B cell (primary cell): Measurements from ENCODE around the gene PHACTR2. TPM values are rescaled to one million over a fixed set of nuclear protein-coding genes. Genes with fewer than 3 reads are reported as not detected.

ENCODE experiments used
- ATAC-seq: fragments of 200-7000 bp; cut with Tn5 transposase; one replicate; pipeline ENCODE4 v1.10.0; 2021; ENCODE audit warnings: low read depth, mild to moderate bottlenecking, moderate number of reproducible peaks, moderate library complexity
- CTCF ChIA-PET: fragments of 350-600 bp; sonication (Branson Sonifier 250); formaldehyde crosslinking; loops from one replicate; lab custom pipeline; 2021; ENCODE audit warnings: antibody characterized with exemption, inconsistent platforms; lab: Charles Lee
- POLR2A ChIA-PET: fragments of 350-600 bp; sonication (Branson Sonifier 250); formaldehyde crosslinking; loops from one replicate; lab custom pipeline; 2021; ENCODE audit warnings: antibody characterized with exemption; lab: Charles Lee
- DNase-seq: peaks from one replicate; pipeline ENCODE4 v3.0.0; 2013
- H2AFZ ChIP-seq: 2 replicates; pipeline ENCODE4 v1.6.1; 2012; ENCODE audit warnings: mild to moderate bottlenecking, low read depth, low read length; ENCODE audit not compliant: insufficient read depth, poor library complexity, severe bottlenecking
- H3K27ac ChIP-seq, 2 donors: 1 replicate in 1 of 2; 2 replicates in 1 of 2; pipeline ENCODE4 v1.5.1; 2012 to 2013; ENCODE audit warnings: low read length in 2 of 2, mild to moderate bottlenecking in 2 of 2, moderate library complexity in 1 of 2
- H3K27me3 ChIP-seq, 4 experiments: fragments of 200-600 bp in 1 of 4; sonication (generic) in 1 of 4; replicated peaks in 1 of 4; 1 replicate in 2 of 4; 2 replicates in 2 of 4; pipeline versions ENCODE4 v1.6.1 to v1.7.0; 2013 to 2016; ENCODE audit warnings: low read length in 3 of 4, mild to moderate bottlenecking in 2 of 4, mixed read lengths in 1 of 4, moderate library complexity in 1 of 4; ENCODE audit not compliant: insufficient read depth in 4 of 4, control insufficient read depth in 3 of 4; ENCODE audit errors: control extremely low read depth in 1 of 4
- H3K36me3 ChIP-seq, 2 experiments: replicated peaks in 1 of 2; 1 replicate in 1 of 2; 2 replicates in 1 of 2; pipeline versions ENCODE4 v1.6.1 to v1.7.1; 2013; ENCODE audit warnings: low read length in 1 of 2; ENCODE audit not compliant: insufficient read depth in 2 of 2, control insufficient read depth in 1 of 2; ENCODE audit errors: control extremely low read depth in 1 of 2, extremely low read depth in 1 of 2
- H3K4me1 ChIP-seq, 2 donors: fragments of 200-600 bp in 1 of 2; sonication (generic) in 1 of 2; 1 replicate in 1 of 2; 2 replicates in 1 of 2; pipeline versions ENCODE4 v1.5.1 to v1.6.1; 2013 to 2017; ENCODE audit warnings: low read length in 2 of 2; ENCODE audit not compliant: control insufficient read depth in 2 of 2, insufficient read depth in 2 of 2
- H3K4me2 ChIP-seq: replicated peaks from 2 replicates; pipeline ENCODE3; 2012; ENCODE audit warnings: mild to moderate bottlenecking, low read depth, low read length; ENCODE audit not compliant: poor library complexity, severe bottlenecking
- H3K4me3 ChIP-seq, 5 experiments: fragments of 200-600 bp in 1 of 5; sonication (generic) in 1 of 5; 1 replicate in 3 of 5; 2 replicates in 2 of 5; pipeline versions ENCODE4 v1.5.1 to v1.7.0; 2011 to 2016; ENCODE audit warnings: low read length in 4 of 5, mild to moderate bottlenecking in 4 of 5, low read depth in 2 of 5, control low read depth in 1 of 5, moderate library complexity in 1 of 5; ENCODE audit not compliant: insufficient read depth in 1 of 5; ENCODE audit errors: control extremely low read depth in 1 of 5, extremely low read depth in 1 of 5
- H3K79me2 ChIP-seq: fragments of 200-600 bp; sonication (generic); one replicate; pipeline ENCODE4 v1.6.0; 2016; ENCODE audit warnings: low read length; ENCODE audit not compliant: control insufficient read depth, insufficient read depth
- H3K9ac ChIP-seq: fragments of 200-600 bp; sonication (generic); 2 replicates; pipeline ENCODE4 v1.6.1; 2017; ENCODE audit warnings: mild to moderate bottlenecking, low read length, moderate library complexity
- H3K9me3 ChIP-seq, 3 donors: one replicate each; pipeline versions ENCODE4 v1.6.1 to v1.7.1; 2013; ENCODE audit warnings: low read length in 2 of 3; ENCODE audit not compliant: control insufficient read depth in 2 of 3, insufficient read depth in 1 of 3; ENCODE audit errors: control extremely low read depth in 1 of 3
- H4K20me1 ChIP-seq: 2 replicates; pipeline ENCODE4 v1.6.0; 2012; ENCODE audit warnings: mild to moderate bottlenecking, low read length; ENCODE audit not compliant: insufficient read depth, control insufficient read depth, poor library complexity, severe bottlenecking
- H3K27ac Mint-ChIP-seq: one replicate; pipeline ENCODE4 v1.8.0; 2021; ENCODE audit warnings: mixed read lengths
- H3K27me3 Mint-ChIP-seq: one replicate; pipeline ENCODE4 v1.8.0; 2021; ENCODE audit warnings: mixed read lengths
- H3K4me1 Mint-ChIP-seq: one replicate; pipeline ENCODE4 v1.8.0; 2021; ENCODE audit warnings: mixed read lengths
- H3K4me3 Mint-ChIP-seq: one replicate; pipeline ENCODE4 v1.8.0; 2021; ENCODE audit warnings: mixed read lengths
- H3K9me3 Mint-ChIP-seq: one replicate; pipeline ENCODE4 v1.8.0; 2022; ENCODE audit warnings: mixed read lengths; ENCODE audit not compliant: insufficient read depth
- CTCF ChIP-seq: fragments of 200-600 bp; IDR thresholded peaks from one replicate; pipeline ENCODE4 v1.8.0; 2022; ENCODE audit warnings: antibody characterized with exemption, mild to moderate bottlenecking
- EZH2 ChIP-seq: IDR thresholded peaks from 2 replicates; pipeline ENCODE4 v1.6.1; 2012; ENCODE audit warnings: borderline replicate concordance, low read depth, mild to moderate bottlenecking, moderate library complexity, low read length; ENCODE audit not compliant: insufficient read depth, poor library complexity, severe bottlenecking
- WGBS: methylation state at CpG from one replicate; pipeline ENCODE4 v1.1.5; 2013; ENCODE audit warnings: missing lambda C conversion rate; ENCODE audit not compliant: insufficient coverage; 5-methylcytosine and 5-hydroxymethylcytosine counted together
- intact Hi-C: fragments of 100-400 bp; cut with micrococcal nuclease; formaldehyde crosslinking; loops from one replicate; pipeline ENCODE4 v1.10.0; 2022
- polyA plus RNA-seq: library from polyadenylated mRNA; depleted of rRNA; stranded (reverse); fragments of >200 nt; gene quantifications from 2 replicates; pipeline ENCODE4 v1.2.3, GENCODE V29; 2012
- total RNA-seq, 2 donors: library from RNA; stranded (reverse); fragments of 120-200 nt in 1 of 2; gene quantifications; 1 replicate in 1 of 2; 2 replicates in 1 of 2; pipeline versions ENCODE4 v1.2.3 to v1.2.4, GENCODE V29; 2013 to 2022

The PHACTR2 gene
- total and polyA plus RNA-seq, 2 donors (not counting 1 experiment from before 2014, with no cell fraction given), result 1.1 to 10.6 TPM

- ChIA-PET CTCF (no interaction called here), POLR2A (no interaction called here)
- no peak overlapping the region for H2AFZ ChIP-seq
- no peak overlapping the region for H3K9ac ChIP-seq
- 95% methylated on average over 7 of the region's 8 CpGs for WGBS
- intact Hi-C loops, result no loop called here
- no peaks in the 10 kb centered on the region for H3K27me3 ChIP-seq
- Mint-ChIP-seq H3K4me3 (no peak overlapping the region), H3K4me1 (no peaks in the 10 kb centered on the region), H3K9me3 (peaks cover 3% of the 10 kb centered on the region), H3K27me3 (no peaks in the 10 kb centered on the region), H3K27ac (no peak overlapping the region)
- DNase-seq (no peak), ATAC-seq (no peak)
- H3K4me3 ChIP-seq, result no peak overlapping the region
- no peak overlapping the region for H3K27ac ChIP-seq
- no peaks in the 10 kb centered on the region for H3K9me3 ChIP-seq
- no peaks in the 10 kb centered on the region for H4K20me1 ChIP-seq
- no peaks in the 10 kb centered on the region for H3K36me3 ChIP-seq
- TF ChIP-seq EZH2 (no peak), CTCF (no peak)
- no peaks in the 10 kb centered on the region for H3K79me2 ChIP-seq
- no peak overlapping the region for H3K4me2 ChIP-seq
- no peaks in the 10 kb centered on the region for H3K4me1 ChIP-seq
Observed at GRCh38 chr6:143744551-143745165, 66.9 kb downstream of the PHACTR2 start.

GRCh38 chr6:143745166-143746133 is 67.7 kb downstream of the PHACTR2 start:
- CTCF ChIA-PET, result no interaction called here
- Histone ChIP-seq H3K9me3 (no peaks in the 10 kb centered on the region), H3K4me2 (no peak overlapping the region), H4K20me1 (no peaks in the 10 kb centered on the region), H3K36me3 (no peaks in the 10 kb centered on the region), H2AFZ (no peak overlapping the region), H3K79me2 (no peaks in the 10 kb centered on the region), H3K27me3 (no peaks in the 10 kb centered on the region), H3K4me1 (no peaks in the 10 kb centered on the region), H3K27ac (no peak overlapping the region), H3K4me3 (no peak overlapping the region), H3K9ac (no peak overlapping the region)
- intact Hi-C loops, result no loop called here
- no peaks in the 10 kb centered on the region for H3K4me1 Mint-ChIP-seq
- peaks cover 3% of the 10 kb centered on the region for H3K9me3 Mint-ChIP-seq
- H3K4me3 Mint-ChIP-seq, result no peak overlapping the region
- no peak overlapping the region for H3K27ac Mint-ChIP-seq
- 98% methylated on average over 21 of the region's 22 CpGs for WGBS
- H3K27me3 Mint-ChIP-seq, result no peaks in the 10 kb centered on the region
- ATAC-seq (no peak), DNase-seq (no peak)
- POLR2A ChIA-PET, result no interaction called here
- no peak for TF ChIP-seq EZH2
- no peak for TF ChIP-seq CTCF
